Smooth muscle cell (in vitro differentiated cells): ENCODE measurements around the gene UNC5C. TPM values are rescaled to one million over a fixed set of nuclear protein-coding genes. Genes with fewer than 3 reads are reported as not detected.

Source experiments
- DNase-seq: peaks from one replicate; lab custom pipeline; 2025; ENCODE audit not compliant: unreplicated experiment; lab: John Stamatoyannopoulos, UW
- H2AFZ ChIP-seq: fragments of 200-600 bp; sonication (generic); 2 replicates; pipeline ENCODE4 v1.6.0; 2016; ENCODE audit warnings: antibody characterized with exemption, low read depth, mild to moderate bottlenecking
- H3F3A ChIP-seq: fragments of 200-600 bp; sonication (generic); 2 replicates; pipeline ENCODE4 v1.6.0; 2017; ENCODE audit warnings: antibody characterized with exemption, low read depth
- H3K27ac ChIP-seq: fragments of 200-600 bp; sonication (generic); 2 replicates; pipeline ENCODE4 v1.5.1; 2016; ENCODE audit warnings: low read depth, mild to moderate bottlenecking
- H3K27me3 ChIP-seq: fragments of 200-600 bp; sonication (generic); 2 replicates; pipeline ENCODE4 v1.6.1; 2016; ENCODE audit warnings: low read depth, mild to moderate bottlenecking
- H3K36me3 ChIP-seq: fragments of 200-600 bp; sonication (generic); 2 replicates; pipeline ENCODE4 v1.5.1; 2016; ENCODE audit warnings: low read depth
- H3K4me1 ChIP-seq: fragments of 200-600 bp; sonication (generic); 2 replicates; pipeline ENCODE4 v1.5.1; 2016; ENCODE audit warnings: low read depth
- H3K4me2 ChIP-seq: fragments of 200-600 bp; sonication (generic); 2 replicates; pipeline ENCODE4 v1.6.0; 2016; ENCODE audit warnings: mild to moderate bottlenecking
- H3K4me3 ChIP-seq: fragments of 200-600 bp; sonication (generic); 2 replicates; pipeline ENCODE4 v1.5.1; 2016; ENCODE audit warnings: mild to moderate bottlenecking
- H3K79me2 ChIP-seq: fragments of 200-600 bp; sonication (generic); 2 replicates; pipeline ENCODE4 v1.6.0; 2016; ENCODE audit warnings: low read depth, mild to moderate bottlenecking
- H3K9ac ChIP-seq: fragments of 200-600 bp; sonication (generic); 2 replicates; pipeline ENCODE4 v1.6.0; 2016; ENCODE audit warnings: low read depth
- H3K9me3 ChIP-seq: fragments of 200-600 bp; sonication (generic); replicated peaks from 2 replicates; pipeline ENCODE4 v1.5.1; 2016; ENCODE audit warnings: low read depth
- H4K20me1 ChIP-seq: fragments of 200-600 bp; sonication (generic); 2 replicates; pipeline ENCODE4 v1.6.0; 2016; ENCODE audit warnings: low read depth
- WGBS: methylation state at CpG from one replicate; pipeline ENCODE4 v1.1.7; 2016; ENCODE audit warnings: low lambda C conversion rate; 5-methylcytosine and 5-hydroxymethylcytosine counted together
- polyA plus RNA-seq: library from polyadenylated mRNA; unstranded; fragments of >200 nt; fragmentation: Nextera tagmentation; extraction: Ambion mirVana; gene quantifications from 2 replicates; pipeline ENCODE4 v1.2.1, GENCODE V29; 2016
- total RNA-seq: library from RNA; depleted of rRNA; stranded (reverse); fragments of >200 nt; gene quantifications from 2 replicates; pipeline ENCODE4 v1.2.3, GENCODE V29; 2014
- TF ChIP-seq, protein P1 (sequence below): fragments of 200-600 bp; sonication (generic); IDR thresholded peaks from 2 replicates; pipeline ENCODE4 v1.5.1; 2017; ENCODE audit warnings: borderline replicate concordance, mild to moderate bottlenecking, antibody characterized with exemption; ENCODE audit not compliant: insufficient read depth, poor library complexity, severe bottlenecking

UNC5C gene
- total and polyA plus RNA-seq, 2 experiments from 2014 or later = 2.0 to 15.6 TPM

DNA sequence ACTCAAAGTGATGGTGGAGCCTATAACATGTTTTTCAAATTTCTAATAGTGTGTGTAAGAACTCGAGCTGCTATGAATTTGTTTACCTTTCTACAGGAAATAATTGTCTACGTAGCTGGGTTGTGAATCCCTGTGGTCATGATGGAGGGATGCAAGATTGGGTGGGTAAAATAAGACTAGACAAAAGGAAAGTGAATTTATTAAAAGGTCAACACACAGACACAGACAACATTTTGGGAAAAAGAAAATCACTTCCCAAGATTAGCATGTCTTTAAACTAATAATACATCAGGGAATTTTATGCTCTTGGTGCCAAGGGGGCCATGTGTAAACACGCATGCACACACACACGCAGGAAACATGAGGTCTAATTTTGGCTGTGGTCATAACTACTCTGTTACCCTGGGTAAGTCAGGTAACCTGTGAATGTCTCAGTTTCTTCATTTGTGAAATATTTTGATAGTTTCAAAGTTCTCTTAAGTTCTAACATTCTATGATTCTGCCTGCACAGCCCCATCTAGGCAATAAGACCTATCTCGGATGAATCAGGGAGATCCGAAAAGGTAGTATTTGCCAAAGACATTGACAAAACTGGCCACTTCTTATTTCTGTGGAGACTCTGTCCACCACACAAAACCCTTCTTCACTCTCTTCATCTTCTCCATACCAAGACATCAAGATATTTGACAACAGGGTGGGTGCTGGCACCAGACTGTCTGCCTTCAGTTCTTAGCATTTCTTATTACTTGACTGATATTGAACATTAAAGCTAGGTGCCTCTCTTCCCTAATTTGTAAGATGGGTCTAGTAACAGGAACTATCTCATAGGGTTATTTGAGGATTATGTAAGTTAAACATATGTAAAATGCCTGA lies 1.6 kb upstream of the UNC5C start:
- DNase-seq = no peak
- peak overlapping the region; percentile 86 for H3K4me2 ChIP-seq
- peaks cover 10% of the 10 kb centered on the region for H3F3A ChIP-seq
- no peaks in the 10 kb centered on the region for H3K36me3 ChIP-seq
- H3K9me3 ChIP-seq = no peaks in the 10 kb centered on the region
- H3K9ac ChIP-seq = peak overlapping the region; percentile 47
- no peaks in the 10 kb centered on the region for H3K27me3 ChIP-seq
- H4K20me1 ChIP-seq = no peaks in the 10 kb centered on the region
- H3K4me1 ChIP-seq = peaks cover 17% of the 10 kb centered on the region
- TF ChIP-seq, protein P1, sequence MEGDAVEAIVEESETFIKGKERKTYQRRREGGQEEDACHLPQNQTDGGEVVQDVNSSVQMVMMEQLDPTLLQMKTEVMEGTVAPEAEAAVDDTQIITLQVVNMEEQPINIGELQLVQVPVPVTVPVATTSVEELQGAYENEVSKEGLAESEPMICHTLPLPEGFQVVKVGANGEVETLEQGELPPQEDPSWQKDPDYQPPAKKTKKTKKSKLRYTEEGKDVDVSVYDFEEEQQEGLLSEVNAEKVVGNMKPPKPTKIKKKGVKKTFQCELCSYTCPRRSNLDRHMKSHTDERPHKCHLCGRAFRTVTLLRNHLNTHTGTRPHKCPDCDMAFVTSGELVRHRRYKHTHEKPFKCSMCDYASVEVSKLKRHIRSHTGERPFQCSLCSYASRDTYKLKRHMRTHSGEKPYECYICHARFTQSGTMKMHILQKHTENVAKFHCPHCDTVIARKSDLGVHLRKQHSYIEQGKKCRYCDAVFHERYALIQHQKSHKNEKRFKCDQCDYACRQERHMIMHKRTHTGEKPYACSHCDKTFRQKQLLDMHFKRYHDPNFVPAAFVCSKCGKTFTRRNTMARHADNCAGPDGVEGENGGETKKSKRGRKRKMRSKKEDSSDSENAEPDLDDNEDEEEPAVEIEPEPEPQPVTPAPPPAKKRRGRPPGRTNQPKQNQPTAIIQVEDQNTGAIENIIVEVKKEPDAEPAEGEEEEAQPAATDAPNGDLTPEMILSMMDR = no peak
- H3K79me2 ChIP-seq = peaks cover 53% of the 10 kb centered on the region
- H3K4me3 ChIP-seq = peak overlapping the region; percentile 90
- WGBS = 52% methylated on average over 6 of the region's 6 CpGs
- H3K27ac ChIP-seq = peak overlapping the region; percentile 61
- H2AFZ ChIP-seq = peak overlapping the region; percentile 97

DNA sequence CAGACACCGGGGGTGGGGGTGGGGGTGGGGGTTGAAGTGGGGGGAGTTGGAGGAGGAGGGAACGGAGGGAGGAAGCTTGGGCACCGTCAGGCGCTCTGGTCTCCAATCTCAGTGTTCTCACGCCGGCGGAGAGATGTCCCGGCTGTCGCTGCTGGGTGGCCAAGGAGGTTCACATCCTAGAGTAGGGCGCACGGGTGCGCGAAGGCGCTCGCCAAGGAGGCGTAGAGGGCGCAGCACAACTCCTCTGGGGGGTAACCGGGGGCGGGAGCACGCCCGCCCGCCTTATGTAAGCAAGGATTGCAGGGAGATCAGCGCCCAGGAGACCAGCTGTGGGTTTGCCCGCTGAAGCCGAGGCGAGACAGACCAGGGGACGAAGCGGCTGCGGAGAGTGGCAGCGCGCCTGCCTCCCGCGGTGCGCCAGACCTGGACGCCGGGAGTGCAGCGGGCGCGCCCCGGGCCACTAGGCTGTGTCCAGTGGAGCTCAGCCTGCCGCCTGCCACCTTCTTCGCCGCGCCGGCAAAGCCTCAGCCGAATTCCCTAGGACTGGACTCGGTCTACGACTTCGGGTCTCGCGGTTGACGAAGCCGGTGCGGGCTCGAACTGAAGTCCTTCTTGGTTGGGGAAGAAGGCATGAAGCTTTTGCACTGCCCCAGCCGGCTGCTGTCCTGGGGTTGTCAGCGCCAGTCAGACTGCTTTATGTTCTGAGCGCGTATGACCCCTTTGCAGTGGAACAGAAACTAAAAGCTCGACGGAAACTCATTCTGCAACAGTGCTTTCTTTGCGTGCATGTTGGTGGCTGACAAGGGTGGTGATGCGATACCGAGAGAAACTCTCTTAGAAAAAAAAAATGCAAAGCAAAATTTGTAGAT lies 707 bp upstream of the UNC5C start:
- peak; percentile 62 for DNase-seq
- Histone ChIP-seq H3K4me1 (peaks cover 18% of the 10 kb centered on the region), H3K9me3 (no peaks in the 10 kb centered on the region), H3K27ac (peak overlapping the region; percentile 61), H3F3A (peaks cover 19% of the 10 kb centered on the region), H3K79me2 (peaks cover 59% of the 10 kb centered on the region), H2AFZ (peak overlapping the region; percentile 97), H3K4me3 (peak overlapping the region; percentile 90), H4K20me1 (no peaks in the 10 kb centered on the region), H3K27me3 (no peaks in the 10 kb centered on the region), H3K4me2 (peak overlapping the region; percentile 86), H3K36me3 (no peaks in the 10 kb centered on the region), H3K9ac (peak overlapping the region; percentile 47)
- 1% methylated on average over 62 of the region's 64 CpGs for WGBS
- TF ChIP-seq, protein P1 = no peak

DNA sequence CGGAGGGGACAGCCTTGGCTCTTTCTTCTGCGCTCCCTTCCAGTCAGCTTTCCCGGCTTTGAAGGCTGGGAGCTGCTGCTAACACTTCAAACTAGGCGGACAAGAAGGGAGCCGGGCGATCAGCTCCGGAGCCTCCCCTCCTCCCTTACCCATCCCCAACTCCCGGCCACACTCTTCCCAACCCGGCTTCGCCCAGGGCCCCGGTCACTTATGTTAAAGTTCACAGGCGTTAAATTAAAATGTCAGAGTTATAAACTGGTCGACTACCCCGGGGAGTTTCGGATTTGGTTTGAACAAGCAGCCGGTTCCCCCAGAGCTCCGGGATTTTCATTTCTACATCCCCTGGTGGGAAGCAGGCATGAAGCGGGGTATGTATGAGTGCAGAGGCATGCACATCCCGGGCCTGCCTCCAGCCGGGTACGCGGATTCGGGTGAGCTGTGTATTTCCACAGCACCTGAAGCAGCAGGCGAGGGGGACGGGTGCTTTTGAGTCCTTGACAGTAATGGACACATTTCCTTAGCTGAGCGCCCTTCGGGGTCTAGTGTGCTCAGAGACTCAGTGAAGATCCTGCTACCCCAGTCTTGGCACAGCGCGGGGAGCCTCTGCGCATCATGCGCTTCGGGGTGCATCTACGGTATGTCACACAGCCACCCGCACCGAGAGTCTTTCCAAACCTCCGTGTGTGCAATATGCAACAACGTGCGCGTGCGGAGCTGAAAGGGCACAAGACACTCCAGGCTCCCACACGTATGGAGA lies 880 bp downstream of the UNC5C start:
- Histone ChIP-seq H3K27ac (no peak overlapping the region), H3K4me2 (peak overlapping the region; percentile 86), H3K9me3 (no peaks in the 10 kb centered on the region), H3K79me2 (peaks cover 73% of the 10 kb centered on the region), H2AFZ (peak overlapping the region; percentile 75), H3K27me3 (no peaks in the 10 kb centered on the region), H3K4me3 (peak overlapping the region; percentile 90), H3K36me3 (no peaks in the 10 kb centered on the region), H3F3A (peaks cover 21% of the 10 kb centered on the region), H3K9ac (peak overlapping the region; percentile 37), H3K4me1 (peaks cover 18% of the 10 kb centered on the region), H4K20me1 (no peaks in the 10 kb centered on the region)
- TF ChIP-seq, protein P1 = no peak
- WGBS = 2% methylated on average over 41 of the region's 41 CpGs
- peak; percentile 33 for DNase-seq
